ENCODE results near the gene UBR3.

The UBR3 gene

DNA sequence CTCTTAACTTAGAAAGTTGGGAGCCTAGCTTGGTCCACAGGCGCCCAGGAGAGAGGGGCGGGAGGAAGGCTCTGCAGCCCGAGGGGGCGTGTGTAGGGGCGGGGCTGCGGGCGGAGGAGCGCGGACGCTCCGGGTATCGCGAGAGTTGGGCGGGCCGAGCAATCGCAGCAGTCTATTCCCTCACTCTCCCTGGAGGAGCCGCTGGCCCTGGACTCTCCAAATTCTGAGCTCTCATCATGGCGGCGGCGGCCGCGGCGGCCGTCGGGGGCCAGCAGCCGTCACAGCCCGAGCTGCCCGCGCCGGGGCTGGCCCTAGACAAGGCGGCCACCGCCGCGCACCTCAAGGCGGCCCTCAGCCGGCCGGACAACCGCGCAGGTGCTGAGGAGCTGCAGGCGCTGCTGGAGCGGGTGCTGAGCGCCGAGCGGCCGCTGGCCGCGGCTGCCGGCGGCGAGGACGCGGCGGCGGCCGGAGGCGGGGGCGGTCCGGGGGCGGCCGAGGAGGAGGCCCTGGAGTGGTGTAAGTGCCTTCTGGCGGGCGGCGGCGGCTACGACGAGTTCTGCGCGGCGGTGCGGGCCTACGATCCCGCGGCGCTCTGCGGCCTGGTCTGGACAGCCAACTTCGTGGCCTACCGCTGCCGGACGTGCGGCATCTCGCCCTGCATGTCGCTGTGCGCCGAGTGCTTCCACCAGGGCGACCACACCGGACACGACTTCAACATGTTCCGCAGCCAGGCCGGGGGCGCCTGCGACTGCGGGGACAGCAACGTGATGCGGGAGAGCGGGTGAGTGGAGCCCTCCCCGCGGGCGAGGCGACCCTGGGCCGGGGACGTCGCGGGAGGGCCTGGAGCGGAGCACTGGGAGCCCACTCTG, at the start of gene UBR3:
Gene UBR3, plus strand, starts transcription at position 183 of the 869 bp plus-strand sequence. Its CDS starts 54 bp downstream, at position 237.
- TF ChIP-seq CTCF (IDR thresholded peaks at IDR 0.05; ENCODE audit: low read length) (no peak), EZH2phosphoT487 (IDR thresholded peaks at IDR 0.05; ENCODE audit: low read length) (no peak), EZH2 (optimal IDR thresholded peaks at IDR 0.05; ENCODE audit: low read depth, low read length) (no peak)
- Histone ChIP-seq H3K4me3 (ENCODE audit: low read length) (peak within 1 kb of the TSS; percentile 99), H3K9ac (ENCODE audit: low read length) (peak within 1 kb of the TSS; percentile 81), H3K79me2 (ENCODE audit: low read length) (peaks cover 69% of the 10 kb centered on the region), H2AFZ (ENCODE audit: low read length) (peak within 1 kb of the TSS; percentile 71), H3K9me3 (replicated peaks; ENCODE audit: insufficient read depth, low read length) (no peaks in the 10 kb centered on the region), H3F3A (ENCODE audit: insufficient read depth, low read length) (0 out of 2 replicates have a peak, but pooled peaks cover 5% of the 10 kb centered on the region), H3K9me2 (replicated peaks; ENCODE audit: insufficient read depth, low read length) (no peaks in the 10 kb centered on the region), H3K36me3 (replicated peaks; ENCODE audit: insufficient read depth, low read length) (no peaks in the 10 kb centered on the region), H3K4me2 (ENCODE audit: low read depth, low read length) (peak within 1 kb of the TSS; percentile 67), H3K4me1 (ENCODE audit: low read length) (peaks cover 16% of the 10 kb centered on the region), H3K27ac (ENCODE audit: low read length) (peak within 1 kb of the TSS; percentile 21; the same call in 1 of the 2 replicates), H4K20me1 (ENCODE audit: insufficient read depth, low read length) (peaks cover 10% of the 10 kb centered on the region), H3K27me3 (replicated peaks; ENCODE audit: insufficient read depth, low read length) (no peaks in the 10 kb centered on the region)
- DNase-seq = peak; percentile 92

DNA sequence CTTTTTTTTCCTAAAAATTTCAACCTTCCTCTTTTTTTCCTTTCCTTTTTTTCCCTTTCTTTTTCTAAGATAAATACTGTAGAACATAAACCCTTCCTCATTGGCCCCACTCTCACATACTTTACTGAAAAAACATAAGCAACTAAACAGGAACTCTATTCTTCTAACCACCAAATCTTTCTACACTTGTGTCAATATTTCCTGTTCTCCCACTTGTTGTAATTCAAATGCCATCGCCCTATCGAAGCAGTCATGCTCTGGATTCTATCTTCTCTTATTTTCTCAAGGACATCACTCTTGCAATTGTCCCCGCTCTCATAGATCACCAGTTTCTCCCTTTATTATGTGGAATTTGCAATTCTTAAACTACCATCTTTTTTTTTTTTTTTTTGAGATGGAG, 48.8 kb upstream of the UBR3 start:
- DNase-seq = no peak
- no peaks in the 10 kb centered on the region for H3K79me2 ChIP-seq (ENCODE audit: low read length)
- H3F3A ChIP-seq (ENCODE audit: insufficient read depth, low read length) = no peaks in the 10 kb centered on the region
- no peak overlapping the region for H3K27ac ChIP-seq (ENCODE audit: low read length)
- TF ChIP-seq EZH2phosphoT487 (IDR thresholded peaks at IDR 0.05; ENCODE audit: low read length) (no peak), CTCF (IDR thresholded peaks at IDR 0.05; ENCODE audit: low read length) (no peak), EZH2 (optimal IDR thresholded peaks at IDR 0.05; ENCODE audit: low read depth, low read length) (no peak)
- H3K4me2 ChIP-seq (ENCODE audit: low read depth, low read length) = no peak overlapping the region
- no peaks in the 10 kb centered on the region for H3K36me3 ChIP-seq (replicated peaks; ENCODE audit: insufficient read depth, low read length)
- H3K27me3 ChIP-seq (replicated peaks; ENCODE audit: insufficient read depth, low read length) = no peaks in the 10 kb centered on the region
- no peak overlapping the region for H3K9ac ChIP-seq (ENCODE audit: low read length)
- H3K9me3 ChIP-seq (replicated peaks; ENCODE audit: insufficient read depth, low read length) = no peaks in the 10 kb centered on the region
- no peaks in the 10 kb centered on the region for H4K20me1 ChIP-seq (ENCODE audit: insufficient read depth, low read length)
- no peaks in the 10 kb centered on the region for H3K9me2 ChIP-seq (replicated peaks; ENCODE audit: insufficient read depth, low read length)
- no peak overlapping the region for H2AFZ ChIP-seq (ENCODE audit: low read length)
- no peak overlapping the region for H3K4me3 ChIP-seq (ENCODE audit: low read length)
- H3K4me1 ChIP-seq (ENCODE audit: low read length) = no peaks in the 10 kb centered on the region

- H3F3A ChIP-seq (ENCODE audit: insufficient read depth, low read length) = no peaks in the 10 kb centered on the region
- H3K27ac ChIP-seq (ENCODE audit: low read length) = no peak overlapping the region
- H3K9me3 ChIP-seq (replicated peaks; ENCODE audit: insufficient read depth, low read length) = no peaks in the 10 kb centered on the region
- no peak overlapping the region for H3K4me3 ChIP-seq (ENCODE audit: low read length)
- no peaks in the 10 kb centered on the region for H3K27me3 ChIP-seq (replicated peaks; ENCODE audit: insufficient read depth, low read length)
- no peaks in the 10 kb centered on the region for H3K9me2 ChIP-seq (replicated peaks; ENCODE audit: insufficient read depth, low read length)
- no peak overlapping the region for H2AFZ ChIP-seq (ENCODE audit: low read length)
- H3K79me2 ChIP-seq (ENCODE audit: low read length) = no peaks in the 10 kb centered on the region
- no peak for DNase-seq
- H3K36me3 ChIP-seq (replicated peaks; ENCODE audit: insufficient read depth, low read length) = no peaks in the 10 kb centered on the region
- no peak overlapping the region for H3K4me2 ChIP-seq (ENCODE audit: low read depth, low read length)
- no peak overlapping the region for H3K9ac ChIP-seq (ENCODE audit: low read length)
- H3K4me1 ChIP-seq (ENCODE audit: low read length) = no peaks in the 10 kb centered on the region
- TF ChIP-seq EZH2phosphoT487 (IDR thresholded peaks at IDR 0.05; ENCODE audit: low read length) (no peak), CTCF (IDR thresholded peaks at IDR 0.05; ENCODE audit: low read length) (no peak), EZH2 (optimal IDR thresholded peaks at IDR 0.05; ENCODE audit: low read depth, low read length) (no peak)
- H4K20me1 ChIP-seq (ENCODE audit: insufficient read depth, low read length) = no peaks in the 10 kb centered on the region
These were observed 45.8 kb upstream of the UBR3 start for GRCh38 chr2:169781249-169782013.

Data from MM.1S (cell line).